ENCODE measurements around the gene PTPN12.

The PTPN12 gene

DNA sequence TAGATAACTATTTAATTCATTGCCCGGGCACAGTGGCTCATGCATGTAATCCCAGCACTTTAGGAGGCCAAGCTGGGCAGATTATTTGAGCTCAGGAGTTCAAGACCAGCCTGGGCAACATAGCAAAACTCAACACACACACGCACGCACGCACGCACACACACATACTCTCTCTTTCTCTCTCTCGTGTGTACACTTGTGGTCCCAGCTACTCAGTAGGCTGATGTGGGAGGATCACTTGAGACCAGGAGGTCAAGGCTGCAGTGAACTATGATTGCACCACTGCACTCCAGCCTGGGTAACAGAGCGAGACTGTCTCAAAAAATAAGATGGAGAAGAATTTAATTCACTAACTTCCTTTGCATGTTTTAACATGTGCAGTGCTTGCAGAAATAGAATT is 38.1 kb downstream of the PTPN12 start:
- TF ChIP-seq, protein P1, sequence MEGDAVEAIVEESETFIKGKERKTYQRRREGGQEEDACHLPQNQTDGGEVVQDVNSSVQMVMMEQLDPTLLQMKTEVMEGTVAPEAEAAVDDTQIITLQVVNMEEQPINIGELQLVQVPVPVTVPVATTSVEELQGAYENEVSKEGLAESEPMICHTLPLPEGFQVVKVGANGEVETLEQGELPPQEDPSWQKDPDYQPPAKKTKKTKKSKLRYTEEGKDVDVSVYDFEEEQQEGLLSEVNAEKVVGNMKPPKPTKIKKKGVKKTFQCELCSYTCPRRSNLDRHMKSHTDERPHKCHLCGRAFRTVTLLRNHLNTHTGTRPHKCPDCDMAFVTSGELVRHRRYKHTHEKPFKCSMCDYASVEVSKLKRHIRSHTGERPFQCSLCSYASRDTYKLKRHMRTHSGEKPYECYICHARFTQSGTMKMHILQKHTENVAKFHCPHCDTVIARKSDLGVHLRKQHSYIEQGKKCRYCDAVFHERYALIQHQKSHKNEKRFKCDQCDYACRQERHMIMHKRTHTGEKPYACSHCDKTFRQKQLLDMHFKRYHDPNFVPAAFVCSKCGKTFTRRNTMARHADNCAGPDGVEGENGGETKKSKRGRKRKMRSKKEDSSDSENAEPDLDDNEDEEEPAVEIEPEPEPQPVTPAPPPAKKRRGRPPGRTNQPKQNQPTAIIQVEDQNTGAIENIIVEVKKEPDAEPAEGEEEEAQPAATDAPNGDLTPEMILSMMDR (IDR thresholded peaks at IDR 0.05), result no peak

DNA sequence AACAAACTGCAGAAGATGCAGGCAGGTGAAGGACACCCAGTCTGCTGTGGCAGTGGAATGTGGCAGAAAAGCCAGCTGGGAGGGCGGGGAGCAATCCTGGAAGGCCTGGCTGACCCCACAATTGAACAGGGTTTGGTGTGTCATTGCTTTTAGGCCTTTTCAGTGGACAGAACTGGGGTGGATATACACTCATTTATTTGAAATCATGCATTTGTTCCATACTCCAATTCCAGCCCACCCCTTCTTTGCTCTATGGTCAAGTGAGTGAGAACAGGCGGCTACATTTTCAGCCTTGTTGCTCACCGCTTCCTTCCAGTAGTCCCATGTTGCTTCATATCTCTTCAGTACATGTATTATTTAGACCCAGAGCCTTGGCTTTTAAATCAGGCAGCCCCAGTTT is 39.8 kb downstream of the PTPN12 start:
- TF ChIP-seq, protein P1 (IDR thresholded peaks at IDR 0.05), result no peak

DNA sequence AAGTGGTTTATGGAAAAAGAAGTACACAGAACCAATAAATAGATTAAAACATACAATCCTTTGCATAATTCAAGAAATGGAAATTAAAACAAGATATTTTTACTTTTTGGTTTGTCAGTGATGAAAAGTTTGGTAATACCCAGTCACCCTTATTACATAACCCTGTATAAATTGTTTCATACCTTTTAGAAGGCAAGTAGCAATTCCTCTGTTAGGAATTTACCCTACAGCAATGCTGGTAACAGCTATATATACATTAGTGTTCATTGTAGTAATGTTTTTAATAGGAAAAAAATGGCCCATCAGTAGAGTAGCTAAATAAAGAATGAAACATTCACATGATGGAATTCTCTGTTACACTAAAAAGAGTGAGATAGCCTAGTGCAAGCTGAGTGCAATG is 42.7 kb downstream of the PTPN12 start:
- TF ChIP-seq, protein P1 (IDR thresholded peaks at IDR 0.05), result no peak

DNA sequence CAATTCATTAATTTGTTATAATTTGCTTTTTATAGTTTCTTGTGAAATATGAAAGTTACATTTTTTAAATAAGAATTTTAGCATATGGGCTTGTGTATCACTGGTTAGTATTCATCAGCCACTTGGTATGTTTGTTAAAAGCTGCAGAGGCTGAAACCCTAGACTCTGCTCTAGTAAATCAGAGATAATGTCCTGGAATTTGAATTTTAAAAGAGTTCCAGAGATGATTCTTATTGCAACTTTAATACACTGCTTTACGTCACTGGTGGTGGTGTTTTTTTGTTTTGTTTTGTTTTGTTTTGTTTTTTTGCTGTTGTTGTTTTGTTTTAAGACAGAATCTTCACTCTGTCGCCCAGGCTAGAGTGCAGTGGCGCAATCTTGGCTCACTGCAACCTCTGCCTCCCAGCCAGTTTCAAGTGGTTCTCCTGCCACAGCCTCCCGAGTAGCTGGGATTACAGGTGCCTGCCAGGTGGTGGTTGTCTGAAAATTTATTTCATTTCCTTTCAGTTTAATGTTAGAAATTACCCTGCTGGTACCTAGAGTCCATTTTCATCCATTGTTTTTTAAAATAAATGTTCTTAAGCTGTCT is 43.8 kb downstream of the PTPN12 start:
- TF ChIP-seq, protein P1 (IDR thresholded peaks at IDR 0.05), result no peak

DNA sequence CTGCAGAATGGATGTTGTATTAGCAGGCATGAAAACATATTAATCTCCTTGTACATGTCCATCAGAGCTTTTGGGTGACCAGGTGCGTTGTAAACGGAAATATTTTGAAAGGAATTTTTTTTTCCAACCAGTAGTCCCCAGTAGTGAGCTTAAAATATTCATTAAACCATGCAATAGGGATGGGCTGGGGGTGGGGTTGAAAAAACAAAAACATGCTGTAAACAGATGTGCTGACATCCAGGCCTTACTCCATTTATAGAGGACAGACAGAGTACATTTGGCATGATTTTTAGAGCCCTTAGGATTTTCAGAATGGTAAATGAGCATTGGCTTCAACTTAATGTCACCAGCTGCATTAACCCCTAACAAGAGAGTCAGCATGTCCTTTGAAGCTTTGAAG is 50.2 kb downstream of the PTPN12 start:
- TF ChIP-seq, protein P1 (IDR thresholded peaks at IDR 0.05), result no peak

DNA sequence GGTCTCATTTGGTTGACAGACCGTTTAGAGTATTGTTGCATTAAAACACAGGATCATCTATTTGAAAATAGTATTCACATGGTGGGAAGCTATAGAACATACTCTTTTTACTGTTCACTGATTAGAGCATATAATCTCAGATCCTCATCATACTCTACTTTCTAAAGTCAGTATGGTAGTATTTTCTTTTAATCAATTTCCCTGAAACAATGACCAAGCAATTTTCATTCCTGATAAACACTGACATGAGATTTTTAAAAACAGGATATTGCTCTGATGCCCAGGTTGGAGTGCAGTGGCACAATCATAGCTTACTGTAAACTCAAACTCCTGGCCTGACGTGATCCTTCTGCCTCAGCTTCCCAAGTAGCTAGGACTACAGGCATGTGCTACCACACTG is 63.9 kb downstream of the PTPN12 start:
- TF ChIP-seq, protein P1 (IDR thresholded peaks at IDR 0.05), result no peak

DNA sequence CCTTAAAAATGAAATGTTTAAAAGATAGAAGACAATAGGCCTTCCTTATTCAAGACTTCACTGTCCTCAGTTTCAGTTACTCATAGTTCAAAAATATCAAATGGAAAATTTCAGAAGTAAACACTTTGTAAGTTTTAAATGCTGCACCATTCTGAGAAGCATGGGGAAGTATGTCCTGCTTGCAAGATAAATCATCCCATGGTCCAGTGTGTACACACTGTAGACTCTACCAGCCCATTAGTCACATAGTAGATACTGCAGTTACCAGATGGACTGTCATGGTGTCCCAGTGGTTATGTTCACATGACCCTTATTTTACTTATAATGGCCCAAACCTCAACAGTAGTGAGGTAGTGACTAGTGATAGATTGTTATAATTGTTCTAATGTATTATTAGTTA is 69.5 kb downstream of the PTPN12 start:
- TF ChIP-seq, protein P1 (IDR thresholded peaks at IDR 0.05), result no peak

DNA sequence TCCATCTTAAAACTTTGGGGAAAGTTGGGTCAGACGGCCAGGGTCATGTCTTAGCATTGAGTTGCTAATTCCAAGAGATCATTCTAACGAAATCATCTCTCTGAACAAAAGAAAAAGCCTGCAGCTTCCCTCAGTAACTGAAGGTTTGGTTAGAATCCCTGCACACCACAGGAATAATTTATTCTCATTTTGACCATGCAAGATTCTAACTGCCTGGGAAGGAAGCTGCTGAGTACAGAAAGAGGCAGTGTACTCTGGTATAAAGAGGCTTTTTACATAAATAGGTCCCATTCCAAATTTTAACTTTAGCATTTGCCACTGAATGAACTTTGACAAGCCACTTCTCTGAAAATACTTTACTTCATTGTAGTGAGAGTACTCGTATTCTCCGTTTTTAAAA is 82.2 kb downstream of the PTPN12 start:
- TF ChIP-seq, protein P1 (IDR thresholded peaks at IDR 0.05), result no peak

All from LNCAP (cell line).